ENCODE data around the gene CBX2.

CBX2 gene

DNA sequence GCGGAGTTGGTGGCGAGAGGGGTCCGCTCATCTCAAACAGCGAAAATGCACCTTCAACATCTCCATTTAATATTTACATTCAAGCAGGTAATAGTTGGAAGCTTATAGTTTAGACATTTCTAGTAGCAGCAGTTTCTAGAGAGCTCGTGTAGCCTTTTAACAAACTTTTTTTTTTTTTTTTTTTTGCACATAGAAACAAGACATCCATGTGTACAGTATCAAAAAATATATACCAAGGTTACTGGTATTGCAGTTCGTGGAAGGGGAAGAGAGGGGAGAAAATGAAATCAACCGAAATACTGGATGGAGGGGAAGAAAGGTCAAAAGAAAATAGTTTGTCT, 55.1 kb downstream of the CBX2 start:
- H3K27ac ChIP-seq: peak overlapping the region; percentile 20; the same call in 1 of the 2 replicates

DNA sequence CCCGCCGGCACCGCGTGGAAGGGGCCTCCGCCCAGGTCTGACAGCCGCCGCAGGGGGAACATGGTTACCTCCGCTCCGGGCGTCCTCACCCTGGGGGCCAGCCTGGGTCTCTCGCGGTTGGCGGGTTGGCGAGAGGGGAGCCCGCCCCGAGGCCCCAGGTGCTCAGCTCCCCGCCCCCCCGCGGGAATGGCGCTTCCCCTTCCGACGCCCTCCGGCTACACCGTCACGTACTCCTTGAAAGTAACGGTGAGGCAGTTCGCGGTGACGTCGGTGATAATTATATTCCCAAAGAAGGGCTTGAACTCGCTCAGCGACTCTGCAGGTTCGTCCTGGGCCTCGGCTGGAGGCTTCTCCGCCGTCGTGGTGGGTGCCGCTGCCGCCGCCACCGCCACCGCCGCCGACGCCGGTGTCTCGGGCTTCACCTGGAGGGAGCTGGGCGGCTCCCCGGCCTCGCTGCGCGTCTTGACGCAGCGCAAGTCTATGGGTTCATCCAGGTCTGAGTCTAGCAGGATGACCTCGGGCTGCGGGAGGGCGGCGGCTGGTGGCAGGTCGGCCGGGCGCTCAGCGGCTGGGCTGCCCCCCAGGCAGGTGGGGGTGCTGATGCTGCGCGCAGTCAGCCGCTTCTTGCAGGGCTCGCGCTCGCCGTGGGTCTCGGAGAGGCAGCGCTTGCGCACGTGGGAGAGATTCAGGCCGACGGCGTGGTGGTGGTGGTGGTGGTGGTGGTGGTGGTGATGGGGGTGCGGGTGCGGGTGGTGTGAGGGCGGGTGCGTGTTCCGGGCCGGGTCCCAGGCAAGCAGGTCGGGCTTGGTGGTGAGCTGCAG, 56.0 kb downstream of the CBX2 start:
- DNase-seq (ENCODE audit: low read depth, low spot score): no peak
- no peaks in the 10 kb centered on the region for H3K9me3 ChIP-seq (ENCODE audit: low read depth, low read length)
- H3K9ac ChIP-seq (ENCODE audit: insufficient read length): no peak overlapping the region
- H3K36me3 ChIP-seq (ENCODE audit: insufficient read depth, low read length): peaks cover 49% of the 10 kb centered on the region
- H3K27ac ChIP-seq: no peak overlapping the region
- no peak for TF ChIP-seq FOXP2 (optimal IDR thresholded peaks at IDR 0.05; ENCODE audit: control extremely low read depth, extremely low read length, insufficient read depth)
- no peak for TF ChIP-seq EZH2 (IDR thresholded peaks at IDR 0.05)
- no peak; the same call in 1 of the 2 replicates for TF ChIP-seq POLR2AphosphoS5 (IDR thresholded peaks at IDR 0.05; ENCODE audit: borderline replicate concordance, low read depth, low read length)
- H3K4me3 ChIP-seq: peak overlapping the region; percentile 45

More for the DNA sequence above, 55.1 kb downstream of the CBX2 start:
- Histone ChIP-seq H3K4me3 (peak overlapping the region; percentile 67), H3K36me3 (ENCODE audit: insufficient read depth, low read length) (peaks cover 46% of the 10 kb centered on the region), H3K9me3 (ENCODE audit: low read depth, low read length) (no peaks in the 10 kb centered on the region), H3K9ac (ENCODE audit: insufficient read length) (no peak overlapping the region)
- TF ChIP-seq POLR2AphosphoS5 (IDR thresholded peaks at IDR 0.05; ENCODE audit: borderline replicate concordance, low read depth, low read length) (no peak), EZH2 (IDR thresholded peaks at IDR 0.05) (no peak), FOXP2 (optimal IDR thresholded peaks at IDR 0.05; ENCODE audit: control extremely low read depth, extremely low read length, insufficient read depth) (no peak)
- no peak for DNase-seq (ENCODE audit: low read depth, low spot score)

- no peak for DNase-seq (ENCODE audit: low read depth, low spot score)
- Histone ChIP-seq H3K9me3 (ENCODE audit: low read depth, low read length) (no peaks in the 10 kb centered on the region), H3K9ac (ENCODE audit: insufficient read length) (no peak overlapping the region), H3K27ac (no peak overlapping the region), H3K36me3 (ENCODE audit: insufficient read depth, low read length) (peaks cover 49% of the 10 kb centered on the region), H3K4me3 (no peak overlapping the region)
- TF ChIP-seq FOXP2 (optimal IDR thresholded peaks at IDR 0.05; ENCODE audit: control extremely low read depth, extremely low read length, insufficient read depth): no peak
- TF ChIP-seq EZH2 (IDR thresholded peaks at IDR 0.05): no peak
- TF ChIP-seq POLR2AphosphoS5 (IDR thresholded peaks at IDR 0.05; ENCODE audit: borderline replicate concordance, low read depth, low read length): no peak; the same call in 1 of the 2 replicates
Observed at GRCh38 chr17:79834565-79835469, 56.9 kb downstream of the CBX2 start.

DNA sequence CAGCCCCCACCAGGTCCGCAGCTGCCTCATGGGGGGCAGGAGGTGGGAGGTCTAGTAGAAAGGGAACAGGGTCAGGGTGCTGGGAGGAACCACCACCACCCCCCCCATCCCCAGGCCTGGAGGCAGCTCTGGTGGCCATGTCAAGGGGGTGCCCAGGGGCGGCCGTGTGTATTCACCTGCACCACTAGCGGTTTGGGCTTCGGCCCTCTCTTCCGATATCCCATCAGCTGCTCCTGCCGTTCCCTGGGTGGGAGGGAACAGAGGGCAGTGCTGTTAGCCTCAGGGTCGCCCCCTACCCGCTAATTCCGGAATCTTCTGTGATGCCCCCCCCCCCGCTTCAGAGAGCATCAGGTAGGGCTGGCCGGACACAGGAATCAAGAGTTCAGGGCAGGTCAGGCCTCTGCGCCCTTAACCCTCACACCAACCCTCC, 57.5 kb downstream of the CBX2 start:
- DNase-seq (ENCODE audit: low read depth, low spot score): no peak
- no peak overlapping the region for H3K27ac ChIP-seq
- H3K36me3 ChIP-seq (ENCODE audit: insufficient read depth, low read length): peaks cover 49% of the 10 kb centered on the region
- no peak overlapping the region for H3K4me3 ChIP-seq
- H3K9me3 ChIP-seq (ENCODE audit: low read depth, low read length): no peaks in the 10 kb centered on the region
- no peak overlapping the region for H3K9ac ChIP-seq (ENCODE audit: insufficient read length)
- no peak for TF ChIP-seq FOXP2 (optimal IDR thresholded peaks at IDR 0.05; ENCODE audit: control extremely low read depth, extremely low read length, insufficient read depth)

DNA sequence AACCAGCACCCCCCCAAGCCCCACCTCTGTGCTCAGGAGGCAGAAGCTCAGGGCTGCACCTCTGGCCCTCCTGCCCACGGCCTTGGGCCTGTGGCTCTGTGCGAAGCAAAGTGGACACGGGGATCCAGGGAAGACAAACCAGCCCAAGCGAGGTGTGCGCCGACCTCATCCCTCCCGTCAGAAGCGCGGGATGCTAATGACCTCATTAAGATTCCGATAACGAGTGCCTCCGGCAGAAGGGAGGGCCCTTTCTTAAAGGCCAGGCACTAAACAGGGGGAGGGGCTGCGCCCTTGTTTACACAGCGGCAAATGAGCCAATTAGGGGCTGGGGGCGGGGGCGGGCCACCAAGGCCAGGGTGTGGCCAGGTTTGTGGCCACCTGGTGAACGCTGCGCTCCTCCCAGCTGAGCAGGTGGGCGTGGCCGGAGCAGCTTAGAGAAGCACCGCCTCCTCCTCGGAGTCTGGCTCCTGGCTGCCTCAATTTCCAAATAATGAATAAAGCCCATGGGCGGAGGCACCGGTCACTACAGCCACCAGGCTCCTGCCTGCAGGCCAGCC, 58.1 kb downstream of the CBX2 start:
- peak overlapping the region; percentile 29; the same call in 1 of the 2 replicates for H3K27ac ChIP-seq
- H3K9ac ChIP-seq (ENCODE audit: insufficient read length): no peak overlapping the region
- TF ChIP-seq FOXP2 (optimal IDR thresholded peaks at IDR 0.05; ENCODE audit: control extremely low read depth, extremely low read length, insufficient read depth): no peak
- TF ChIP-seq POLR2AphosphoS5 (IDR thresholded peaks at IDR 0.05; ENCODE audit: borderline replicate concordance, low read depth, low read length): 0 out of 2 replicates have a peak, but pooled peaks have one; percentile 34
- no peak for TF ChIP-seq EZH2 (IDR thresholded peaks at IDR 0.05)
- H3K36me3 ChIP-seq (ENCODE audit: insufficient read depth, low read length): peaks cover 49% of the 10 kb centered on the region
- DNase-seq (ENCODE audit: low read depth, low spot score): no peak
- H3K9me3 ChIP-seq (ENCODE audit: low read depth, low read length): no peaks in the 10 kb centered on the region
- H3K4me3 ChIP-seq: peak overlapping the region; percentile 87

- no peak for DNase-seq (ENCODE audit: low read depth, low spot score)
- Histone ChIP-seq H3K27ac (peak overlapping the region; percentile 29; the same call in 1 of the 2 replicates), H3K9ac (ENCODE audit: insufficient read length) (peak overlapping the region; percentile 75), H3K36me3 (ENCODE audit: insufficient read depth, low read length) (peaks cover 49% of the 10 kb centered on the region), H3K9me3 (ENCODE audit: low read depth, low read length) (no peaks in the 10 kb centered on the region), H3K4me3 (peak overlapping the region; percentile 87)
- TF ChIP-seq EZH2 (IDR thresholded peaks at IDR 0.05): no peak
- TF ChIP-seq FOXP2 (optimal IDR thresholded peaks at IDR 0.05; ENCODE audit: control extremely low read depth, extremely low read length, insufficient read depth): no peak
- TF ChIP-seq POLR2AphosphoS5 (IDR thresholded peaks at IDR 0.05; ENCODE audit: borderline replicate concordance, low read depth, low read length): no peak
Observed at GRCh38 chr17:79836510-79836971, 58.6 kb downstream of the CBX2 start.

GRCh38 chr17:79836972-79837887, 59.3 kb downstream of the CBX2 start:
- Histone ChIP-seq H3K36me3 (ENCODE audit: insufficient read depth, low read length) (peaks cover 49% of the 10 kb centered on the region), H3K9me3 (ENCODE audit: low read depth, low read length) (no peaks in the 10 kb centered on the region), H3K27ac (peak overlapping the region; percentile 29; the same call in 1 of the 2 replicates), H3K9ac (ENCODE audit: insufficient read length) (peak overlapping the region; percentile 75), H3K4me3 (peak overlapping the region; percentile 87)
- no peak for DNase-seq (ENCODE audit: low read depth, low spot score)
- no peak for TF ChIP-seq FOXP2 (optimal IDR thresholded peaks at IDR 0.05; ENCODE audit: control extremely low read depth, extremely low read length, insufficient read depth)
- no peak for TF ChIP-seq EZH2 (IDR thresholded peaks at IDR 0.05)
- no peak for TF ChIP-seq POLR2AphosphoS5 (IDR thresholded peaks at IDR 0.05; ENCODE audit: borderline replicate concordance, low read depth, low read length)
